ENCODE data around the gene OR5AL1.

GRCh38 chr11:56453521-56453920 lies 41.0 kb downstream of the OR5AL1 start:
- TF ChIP-seq CTCF (IDR thresholded peaks at IDR 0.05): no peak
- no peak for TF ChIP-seq POLR2AphosphoS5 (IDR thresholded peaks at IDR 0.05)
- no peak for TF ChIP-seq EP300 (IDR thresholded peaks at IDR 0.05)
- TF ChIP-seq POLR2A (IDR thresholded peaks at IDR 0.05): no peak
